KMS-11 (cell line): ENCODE results near the gene WFDC12.

ENCODE experiments used
- H2AFZ ChIP-seq: fragments of 200-600 bp; sonication (generic); 2 replicates; pipeline ENCODE4 v1.6.1; 2016; ENCODE audit warnings: antibody characterized with exemption, mixed run types, low read depth
- H3K27ac ChIP-seq: fragments of 200-600 bp; sonication (generic); 2 replicates; pipeline ENCODE4 v1.6.1; 2016; ENCODE audit warnings: mild to moderate bottlenecking, mixed run types
- H3K27me3 ChIP-seq: fragments of 200-600 bp; sonication (generic); 2 replicates; pipeline ENCODE4 v1.6.1; 2017; ENCODE audit warnings: mild to moderate bottlenecking, low read depth, mixed run types, moderate library complexity; ENCODE audit not compliant: insufficient read depth
- H3K36me3 ChIP-seq: fragments of 200-600 bp; sonication (generic); 2 replicates; pipeline ENCODE4 v1.6.1; 2017; ENCODE audit warnings: mild to moderate bottlenecking, mixed run types; ENCODE audit not compliant: insufficient read depth
- H3K4me1 ChIP-seq: fragments of 200-600 bp; sonication (generic); 2 replicates; pipeline ENCODE4 v1.6.1; 2016; ENCODE audit warnings: mild to moderate bottlenecking, low read depth, mixed run types; ENCODE audit not compliant: poor library complexity, severe bottlenecking
- H3K4me2 ChIP-seq: fragments of 200-600 bp; sonication (generic); 2 replicates; pipeline ENCODE4 v1.7.0; 2016; ENCODE audit warnings: mild to moderate bottlenecking, mixed run types
- H3K4me3 ChIP-seq: fragments of 200-600 bp; sonication (generic); IDR thresholded peaks from 2 replicates; pipeline ENCODE4 v1.6.1; 2017; ENCODE audit warnings: low read depth, low read length, mixed read lengths; ENCODE audit not compliant: insufficient read depth
- H3K79me2 ChIP-seq: fragments of 200-600 bp; sonication (generic); 2 replicates; pipeline ENCODE4 v1.6.1; 2016; ENCODE audit warnings: low read depth, mixed run types; ENCODE audit not compliant: insufficient read depth
- H3K9ac ChIP-seq: fragments of 200-600 bp; sonication (generic); 2 replicates; pipeline ENCODE4 v1.6.1; 2016; ENCODE audit warnings: mild to moderate bottlenecking, mixed run types
- H4K20me1 ChIP-seq: fragments of 200-600 bp; sonication (generic); 2 replicates; pipeline ENCODE4 v1.6.1; 2016; ENCODE audit warnings: mild to moderate bottlenecking, mixed run types; ENCODE audit not compliant: insufficient read depth
- TF ChIP-seq, protein P1 (sequence below): fragments of 200-600 bp; sonication (generic); conservative IDR thresholded peaks from 2 replicates; pipeline ENCODE4 v1.6.1; 2017; ENCODE audit warnings: low read depth, mild to moderate bottlenecking, antibody characterized with exemption, low read length, moderate library complexity, mixed read lengths

The WFDC12 gene

DNA sequence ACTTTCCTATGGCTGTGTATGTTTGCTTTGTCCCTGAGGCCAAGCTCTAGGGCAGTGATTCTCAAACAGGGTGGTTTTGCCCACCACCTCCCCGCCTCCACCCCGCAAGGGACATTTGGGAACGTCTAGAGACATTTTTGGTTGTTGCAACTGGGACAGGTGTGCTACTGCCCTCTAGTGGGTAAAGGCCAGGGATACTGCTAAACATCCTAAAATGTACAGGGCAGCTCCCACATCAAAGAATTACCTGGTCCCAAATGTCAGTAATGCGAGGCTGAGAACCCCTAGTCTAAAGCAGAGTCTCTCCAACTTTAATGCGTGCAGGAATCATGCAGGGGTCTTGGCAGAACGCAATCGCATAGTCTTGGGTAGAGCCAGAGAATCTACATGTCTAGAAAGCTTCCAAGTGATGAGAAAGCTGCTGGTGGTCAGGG is 28.4 kb downstream of the WFDC12 start:
- peak overlapping the region; percentile 28; the same call in 1 of the 2 replicates for H2AFZ ChIP-seq
- peaks cover 13% of the 10 kb centered on the region for H3K4me1 ChIP-seq
- no peak overlapping the region for H3K27ac ChIP-seq
- no peaks in the 10 kb centered on the region for H3K36me3 ChIP-seq
- no peak overlapping the region for H3K4me3 ChIP-seq
- TF ChIP-seq, protein P1, sequence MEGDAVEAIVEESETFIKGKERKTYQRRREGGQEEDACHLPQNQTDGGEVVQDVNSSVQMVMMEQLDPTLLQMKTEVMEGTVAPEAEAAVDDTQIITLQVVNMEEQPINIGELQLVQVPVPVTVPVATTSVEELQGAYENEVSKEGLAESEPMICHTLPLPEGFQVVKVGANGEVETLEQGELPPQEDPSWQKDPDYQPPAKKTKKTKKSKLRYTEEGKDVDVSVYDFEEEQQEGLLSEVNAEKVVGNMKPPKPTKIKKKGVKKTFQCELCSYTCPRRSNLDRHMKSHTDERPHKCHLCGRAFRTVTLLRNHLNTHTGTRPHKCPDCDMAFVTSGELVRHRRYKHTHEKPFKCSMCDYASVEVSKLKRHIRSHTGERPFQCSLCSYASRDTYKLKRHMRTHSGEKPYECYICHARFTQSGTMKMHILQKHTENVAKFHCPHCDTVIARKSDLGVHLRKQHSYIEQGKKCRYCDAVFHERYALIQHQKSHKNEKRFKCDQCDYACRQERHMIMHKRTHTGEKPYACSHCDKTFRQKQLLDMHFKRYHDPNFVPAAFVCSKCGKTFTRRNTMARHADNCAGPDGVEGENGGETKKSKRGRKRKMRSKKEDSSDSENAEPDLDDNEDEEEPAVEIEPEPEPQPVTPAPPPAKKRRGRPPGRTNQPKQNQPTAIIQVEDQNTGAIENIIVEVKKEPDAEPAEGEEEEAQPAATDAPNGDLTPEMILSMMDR: peak; percentile 89
- no peaks in the 10 kb centered on the region for H4K20me1 ChIP-seq
- H3K4me2 ChIP-seq: 0 out of 2 replicates have a peak overlapping the region, but pooled peaks have one; percentile 37
- no peaks in the 10 kb centered on the region for H3K27me3 ChIP-seq
- no peaks in the 10 kb centered on the region for H3K79me2 ChIP-seq
- H3K9ac ChIP-seq: no peak overlapping the region

DNA sequence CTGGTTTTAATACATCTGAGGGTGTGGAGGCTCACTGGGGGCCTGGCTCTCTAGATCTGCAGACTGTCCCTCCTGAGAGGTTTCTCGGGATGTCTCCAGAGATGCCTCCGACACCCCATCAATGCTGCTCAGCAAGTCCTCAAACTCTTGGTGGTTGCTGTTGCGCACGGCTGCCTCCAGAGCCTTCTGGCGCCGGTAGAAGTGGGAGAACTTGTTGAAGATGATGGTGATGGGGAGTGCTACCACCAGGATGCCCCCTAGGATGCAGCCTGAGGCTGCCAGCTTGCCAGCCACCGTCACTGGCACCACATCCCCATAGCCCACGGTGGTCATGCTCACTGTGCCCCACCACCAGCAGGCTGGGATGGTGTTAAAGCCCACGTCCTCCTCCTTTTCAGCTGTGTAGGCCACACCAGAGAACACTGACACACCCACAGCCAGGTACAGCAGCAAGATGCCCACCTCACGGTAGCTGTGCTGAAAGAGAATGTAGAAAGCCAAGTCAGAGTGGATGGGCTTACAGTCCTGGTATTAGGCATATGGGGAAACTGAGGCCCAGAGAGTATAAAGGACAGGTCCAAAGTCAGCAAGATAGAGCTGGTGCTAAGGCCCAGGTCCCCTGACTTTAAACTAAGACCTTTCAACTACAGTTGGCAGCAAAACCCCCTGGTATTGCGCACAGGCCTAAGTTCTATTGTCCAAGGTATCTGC is 29.2 kb downstream of the WFDC12 start:
- Histone ChIP-seq H3K9ac (no peak overlapping the region), H3K4me3 (no peak overlapping the region), H2AFZ (peak overlapping the region; percentile 28; the same call in 1 of the 2 replicates), H4K20me1 (no peaks in the 10 kb centered on the region), H3K36me3 (no peaks in the 10 kb centered on the region), H3K4me2 (peak overlapping the region; percentile 37; the same call in 1 of the 2 replicates), H3K27me3 (no peaks in the 10 kb centered on the region), H3K79me2 (no peaks in the 10 kb centered on the region), H3K4me1 (peaks cover 13% of the 10 kb centered on the region), H3K27ac (no peak overlapping the region)
- TF ChIP-seq, protein P1: no peak

- H3K27ac ChIP-seq: no peak overlapping the region
- no peak overlapping the region for H3K4me2 ChIP-seq
- TF ChIP-seq, protein P1: no peak
- H3K4me1 ChIP-seq: peaks cover 13% of the 10 kb centered on the region
- no peaks in the 10 kb centered on the region for H4K20me1 ChIP-seq
- H3K36me3 ChIP-seq: no peaks in the 10 kb centered on the region
- no peaks in the 10 kb centered on the region for H3K79me2 ChIP-seq
- H3K9ac ChIP-seq: no peak overlapping the region
- no peak overlapping the region for H3K4me3 ChIP-seq
- H3K27me3 ChIP-seq: no peaks in the 10 kb centered on the region
- no peak overlapping the region for H2AFZ ChIP-seq
Measured at GRCh38 chr20:45094201-45094600, 30.1 kb downstream of the WFDC12 start.

GRCh38 chr20:45092898-45093297 is 31.4 kb downstream of the WFDC12 start:
- H3K4me2 ChIP-seq: no peak overlapping the region
- no peak overlapping the region for H2AFZ ChIP-seq
- no peak overlapping the region for H3K9ac ChIP-seq
- H3K27ac ChIP-seq: no peak overlapping the region
- no peaks in the 10 kb centered on the region for H3K79me2 ChIP-seq
- no peaks in the 10 kb centered on the region for H3K36me3 ChIP-seq
- TF ChIP-seq, protein P1: no peak
- H4K20me1 ChIP-seq: no peaks in the 10 kb centered on the region
- H3K27me3 ChIP-seq: no peaks in the 10 kb centered on the region
- no peak overlapping the region for H3K4me3 ChIP-seq
- peaks cover 13% of the 10 kb centered on the region for H3K4me1 ChIP-seq
